ENCODE results near the gene VPS45.
A peak's percentile ranks its signal among the peaks of the same experiment; 100 is the strongest.

DNA sequence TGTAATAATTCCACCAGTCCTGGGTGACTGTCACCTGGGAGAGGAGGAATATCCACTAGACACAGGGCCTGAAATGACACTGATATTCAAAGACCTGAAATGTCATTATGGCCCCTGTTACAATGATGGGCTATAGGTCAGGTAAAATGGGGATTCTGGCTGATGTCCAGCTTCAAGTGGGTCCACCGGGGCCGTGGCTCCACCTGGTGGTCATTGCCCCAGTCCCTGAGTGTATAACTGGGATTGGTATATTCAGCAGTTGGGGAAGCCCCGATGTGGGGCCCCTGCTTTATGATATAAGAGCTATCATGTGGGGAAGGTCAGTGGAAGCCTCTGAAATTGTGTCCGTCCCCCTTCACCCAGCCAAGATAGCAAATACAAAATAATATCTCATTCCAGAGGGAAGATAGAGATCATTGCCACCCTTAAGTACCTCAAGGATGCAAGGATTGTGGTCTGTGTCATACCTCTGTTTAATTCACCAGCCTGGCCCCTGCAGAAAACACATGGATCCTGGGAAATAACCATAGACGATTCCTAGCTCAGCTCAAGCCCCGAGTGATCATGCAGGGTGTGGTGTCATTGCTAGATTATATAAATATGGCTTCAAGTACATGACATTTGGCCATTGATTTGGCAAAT, 101.5 kb downstream of the VPS45 start:
- TF ChIP-seq EP300 (IDR thresholded peaks at IDR 0.05) = no peak
- TF ChIP-seq POLR2AphosphoS5 (IDR thresholded peaks at IDR 0.05) = peak; percentile 76 to 83
- TF ChIP-seq, protein P1, sequence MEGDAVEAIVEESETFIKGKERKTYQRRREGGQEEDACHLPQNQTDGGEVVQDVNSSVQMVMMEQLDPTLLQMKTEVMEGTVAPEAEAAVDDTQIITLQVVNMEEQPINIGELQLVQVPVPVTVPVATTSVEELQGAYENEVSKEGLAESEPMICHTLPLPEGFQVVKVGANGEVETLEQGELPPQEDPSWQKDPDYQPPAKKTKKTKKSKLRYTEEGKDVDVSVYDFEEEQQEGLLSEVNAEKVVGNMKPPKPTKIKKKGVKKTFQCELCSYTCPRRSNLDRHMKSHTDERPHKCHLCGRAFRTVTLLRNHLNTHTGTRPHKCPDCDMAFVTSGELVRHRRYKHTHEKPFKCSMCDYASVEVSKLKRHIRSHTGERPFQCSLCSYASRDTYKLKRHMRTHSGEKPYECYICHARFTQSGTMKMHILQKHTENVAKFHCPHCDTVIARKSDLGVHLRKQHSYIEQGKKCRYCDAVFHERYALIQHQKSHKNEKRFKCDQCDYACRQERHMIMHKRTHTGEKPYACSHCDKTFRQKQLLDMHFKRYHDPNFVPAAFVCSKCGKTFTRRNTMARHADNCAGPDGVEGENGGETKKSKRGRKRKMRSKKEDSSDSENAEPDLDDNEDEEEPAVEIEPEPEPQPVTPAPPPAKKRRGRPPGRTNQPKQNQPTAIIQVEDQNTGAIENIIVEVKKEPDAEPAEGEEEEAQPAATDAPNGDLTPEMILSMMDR (IDR thresholded peaks at IDR 0.05) = peak; percentile 81 to 94 (median 89)
- no peak for TF ChIP-seq POLR2A (IDR thresholded peaks at IDR 0.05; ENCODE audit: low read depth)
